Mesenchymal stem cell (in vitro differentiated cells and primary cell): ENCODE results near the gene ARHGAP20.

Source experiments
- DNase-seq: peaks from one replicate; pipeline ENCODE4 v3.0.0-alpha.2; 2013
- H2AFZ ChIP-seq: one replicate; pipeline ENCODE4 v1.6.1; 2013; ENCODE audit warnings: low read depth, mild to moderate bottlenecking, control low read depth, inconsistent platforms, low read length, moderate library complexity
- H2AK5ac ChIP-seq: 2 replicates; pipeline ENCODE4 v1.6.1; 2013; ENCODE audit warnings: low read length, moderate library complexity, mild to moderate bottlenecking, inconsistent platforms; ENCODE audit not compliant: severe bottlenecking
- H2BK120ac ChIP-seq: one replicate; pipeline ENCODE4 v1.6.1; 2013; ENCODE audit warnings: low read depth, mild to moderate bottlenecking, inconsistent platforms, low read length, moderate library complexity
- H2BK12ac ChIP-seq, 2 experiments: one replicate each; pipeline ENCODE4 v1.6.1; 2013; ENCODE audit warnings: inconsistent platforms in 2 of 2, low read length in 2 of 2, mild to moderate bottlenecking in 2 of 2, moderate library complexity in 2 of 2, control low read depth in 1 of 2
- H2BK15ac ChIP-seq: one replicate; pipeline ENCODE4 v1.6.1; 2013; ENCODE audit warnings: mild to moderate bottlenecking, low read depth, inconsistent platforms; ENCODE audit not compliant: poor library complexity, severe bottlenecking
- H2BK5ac ChIP-seq: 2 replicates; pipeline ENCODE4 v1.6.1; 2013; ENCODE audit warnings: low read depth, mild to moderate bottlenecking, low read length, control low read depth, inconsistent platforms; ENCODE audit not compliant: poor library complexity, severe bottlenecking
- H3K14ac ChIP-seq, 2 experiments: one replicate each; pipeline ENCODE4 v1.6.1; 2013; ENCODE audit warnings: inconsistent platforms in 2 of 2, low read length in 2 of 2, control low read depth in 1 of 2, mild to moderate bottlenecking in 1 of 2, moderate library complexity in 1 of 2
- H3K18ac ChIP-seq, 2 experiments: one replicate each; pipeline ENCODE4 v1.6.1; 2013; ENCODE audit warnings: inconsistent platforms in 2 of 2, low read length in 2 of 2, control low read depth in 1 of 2, low read depth in 1 of 2, mild to moderate bottlenecking in 1 of 2
- H3K23ac ChIP-seq, 2 experiments: one replicate each; pipeline ENCODE4 v1.6.1; 2013; ENCODE audit warnings: inconsistent platforms in 2 of 2, low read length in 2 of 2, mild to moderate bottlenecking in 2 of 2, moderate library complexity in 2 of 2, control low read depth in 1 of 2
- H3K27ac ChIP-seq: 2 replicates; pipeline ENCODE4 v1.5.1; 2013; ENCODE audit warnings: mild to moderate bottlenecking, moderate library complexity, low read length, control low read depth, inconsistent platforms; ENCODE audit not compliant: poor library complexity, severe bottlenecking
- H3K27me3 ChIP-seq, 2 experiments: 2 replicates each; pipeline versions ENCODE4 v1.6.1 to v1.7.0; 2013; ENCODE audit warnings: low read length in 2 of 2, mild to moderate bottlenecking in 2 of 2, moderate library complexity in 2 of 2, control low read depth in 1 of 2, inconsistent platforms in 1 of 2; ENCODE audit not compliant: control insufficient read depth in 1 of 2, insufficient read depth in 1 of 2
- H3K36me3 ChIP-seq, 2 experiments: 2 replicates each; pipeline versions ENCODE4 v1.6.1 to v1.7.0; 2013; ENCODE audit warnings: low read length in 2 of 2, control low read depth in 1 of 2, inconsistent platforms in 1 of 2, low read depth in 1 of 2, mild to moderate bottlenecking in 1 of 2; ENCODE audit not compliant: insufficient read depth in 2 of 2, control insufficient read depth in 1 of 2
- H3K4ac ChIP-seq, 2 experiments: one replicate each; pipeline ENCODE4 v1.6.1; 2013; ENCODE audit warnings: inconsistent platforms in 2 of 2, low read length in 2 of 2, mild to moderate bottlenecking in 2 of 2, moderate library complexity in 2 of 2, control low read depth in 1 of 2, low read depth in 1 of 2
- H3K4me1 ChIP-seq: 2 replicates; pipeline ENCODE4 v1.6.1; 2013; ENCODE audit warnings: low read depth, low read length, control low read depth; ENCODE audit not compliant: control insufficient read depth, insufficient read depth
- H3K4me2 ChIP-seq: 2 replicates; pipeline ENCODE4 v1.6.1; 2013; ENCODE audit warnings: low read length, mild to moderate bottlenecking, inconsistent platforms; ENCODE audit not compliant: poor library complexity, severe bottlenecking
- H3K4me3 ChIP-seq, 2 experiments: 2 replicates each; pipeline versions ENCODE4 v1.5.1 to v1.7.0; 2013; ENCODE audit warnings: low read length in 2 of 2, mild to moderate bottlenecking in 2 of 2, control low read depth in 1 of 2, low read depth in 1 of 2; ENCODE audit not compliant: insufficient read depth in 1 of 2
- H3K79me1 ChIP-seq: replicated peaks from 2 replicates; pipeline ENCODE4 v1.6.1; 2013; ENCODE audit warnings: mild to moderate bottlenecking, control low read depth, low read length, inconsistent platforms; ENCODE audit not compliant: poor library complexity, severe bottlenecking
- H3K9ac ChIP-seq: 2 replicates; pipeline ENCODE4 v1.7.0; 2013; ENCODE audit warnings: mild to moderate bottlenecking, low read length, moderate library complexity
- H3K9me3 ChIP-seq: 2 replicates; pipeline ENCODE4 v1.7.0; 2013; ENCODE audit warnings: mild to moderate bottlenecking, low read length; ENCODE audit not compliant: control insufficient read depth
- H4K8ac ChIP-seq: one replicate; pipeline ENCODE4 v1.6.1; 2013; ENCODE audit warnings: inconsistent platforms, mild to moderate bottlenecking, low read length, moderate library complexity
- H4K91ac ChIP-seq: one replicate; pipeline ENCODE4 v1.6.1; 2013; ENCODE audit warnings: mild to moderate bottlenecking, low read length, inconsistent platforms
- WGBS: methylation state at CpG from one replicate; pipeline ENCODE4 v1.1.7; 2013; ENCODE audit warnings: mixed read lengths; 5-methylcytosine and 5-hydroxymethylcytosine counted together

The ARHGAP20 gene

DNA sequence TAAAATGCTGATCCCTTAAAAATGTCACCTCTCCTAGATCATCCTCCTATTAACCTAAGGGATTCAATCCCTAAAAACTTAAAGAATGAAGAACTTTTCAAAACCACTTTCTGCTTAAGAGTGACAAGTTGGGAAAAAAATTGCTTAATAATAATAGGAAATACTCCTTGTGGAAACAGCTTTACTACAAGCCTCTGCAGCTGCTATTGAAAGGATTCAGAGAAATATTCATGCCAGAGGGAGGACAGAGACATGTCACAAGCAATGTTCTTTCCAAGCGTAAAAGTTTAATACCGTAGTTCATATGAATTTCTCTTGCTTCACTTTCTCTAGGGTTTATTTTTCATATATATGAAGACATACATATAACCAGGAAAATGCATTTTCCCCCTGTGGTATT is 98.2 kb downstream of the ARHGAP20 start:
- Histone ChIP-seq H2AK5ac (no peak overlapping the region), H2AFZ (no peak overlapping the region), H2BK12ac (no peak overlapping the region), H3K23ac (no peak overlapping the region), H3K9me3 (no peaks in the 10 kb centered on the region), H3K14ac (no peak overlapping the region), H4K8ac (no peak overlapping the region), H3K4me3 (no peak overlapping the region), H3K9ac (peak overlapping the region; percentile 30), H3K18ac (no peak overlapping the region), H2BK5ac (no peak overlapping the region), H3K36me3 (peaks cover 0 to 63% of the 10 kb centered on the region in 2 experiments), H3K4me1 (no peaks in the 10 kb centered on the region), H3K4ac (no peak overlapping the region), H3K27me3 (no peaks in the 10 kb centered on the region), H2BK15ac (no peak overlapping the region), H3K27ac (no peak overlapping the region), H4K91ac (no peak overlapping the region), H3K79me1 (no peaks in the 10 kb centered on the region), H2BK120ac (no peak overlapping the region), H3K4me2 (no peak overlapping the region)
- no peak for DNase-seq
- WGBS: no CpG with 5 or more reads among the region's 2 CpGs

DNA sequence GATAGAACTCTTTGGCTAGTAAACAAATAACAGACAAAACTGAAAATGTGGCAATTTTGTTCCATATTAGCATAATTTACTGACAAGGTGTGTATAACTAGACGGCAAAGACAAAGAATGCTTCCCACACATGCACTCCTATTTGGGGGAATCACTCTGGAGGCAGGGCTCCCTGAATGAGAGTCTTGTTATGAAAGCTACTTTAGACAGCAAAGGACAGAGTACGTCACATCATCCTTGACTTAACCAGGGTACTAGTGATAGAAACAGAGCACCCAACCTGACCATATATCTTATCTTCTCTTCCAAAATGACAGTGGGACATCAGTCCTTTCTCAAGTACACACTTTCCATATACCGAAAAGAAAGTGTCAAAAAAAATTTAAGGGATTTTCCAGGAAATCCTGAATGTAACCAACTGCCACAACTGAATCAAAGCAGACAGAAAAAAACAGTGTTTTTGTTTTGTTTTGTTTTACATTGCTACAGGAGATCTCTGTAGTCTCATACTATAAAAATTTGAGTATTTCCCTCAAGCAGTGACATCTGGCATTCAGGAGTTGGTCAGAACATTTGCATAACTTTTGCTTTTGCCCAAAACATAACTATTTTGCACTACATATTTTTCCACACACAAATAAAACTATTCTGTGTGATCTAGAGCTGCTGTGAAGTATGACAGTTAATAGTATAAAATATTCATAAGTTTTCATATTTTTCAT is 98.9 kb downstream of the ARHGAP20 start:
- H4K91ac ChIP-seq: no peak overlapping the region
- 90% methylated on average over 3 of the region's 3 CpGs for WGBS
- H3K23ac ChIP-seq: no peak overlapping the region

DNA sequence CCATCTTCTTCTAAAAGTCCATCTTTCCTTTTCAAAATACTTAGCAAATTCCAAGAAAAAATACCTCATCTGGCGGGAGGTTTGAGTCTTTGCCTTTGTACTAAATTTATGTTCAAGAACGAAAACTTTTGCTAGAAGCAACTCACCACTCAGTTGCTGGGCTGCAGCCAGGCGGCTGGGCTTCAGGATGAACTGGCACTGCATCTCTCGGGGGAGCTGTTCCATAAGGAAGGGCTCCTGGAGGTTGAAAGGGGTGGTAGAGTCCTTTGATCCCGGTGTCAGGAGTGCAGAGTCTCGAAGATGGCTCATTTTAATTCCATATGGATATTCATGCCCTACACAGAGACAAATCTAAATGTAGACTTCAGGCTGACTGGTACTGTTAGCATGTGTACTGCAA is 105.8 kb downstream of the ARHGAP20 start:
- H3K14ac ChIP-seq: no peak overlapping the region
- no peaks in the 10 kb centered on the region for H3K4me1 ChIP-seq
- H3K4me2 ChIP-seq: no peak overlapping the region
- 46% methylated on average over 4 of the region's 6 CpGs for WGBS
- no peak overlapping the region for H3K9ac ChIP-seq
- H3K9me3 ChIP-seq: no peaks in the 10 kb centered on the region
- no peak overlapping the region for H3K27ac ChIP-seq
- H4K8ac ChIP-seq: no peak overlapping the region
- no peak overlapping the region for H3K4me3 ChIP-seq
- H2AK5ac ChIP-seq: no peak overlapping the region
- no peak for DNase-seq
- no peak overlapping the region for H2BK12ac ChIP-seq
- H3K36me3 ChIP-seq: peaks cover 0 to 94% of the 10 kb centered on the region in 2 experiments
- no peak overlapping the region for H4K91ac ChIP-seq
- H2BK120ac ChIP-seq: no peak overlapping the region
- H3K79me1 ChIP-seq: no peaks in the 10 kb centered on the region
- H2BK5ac ChIP-seq: no peak overlapping the region
- no peak overlapping the region for H2BK15ac ChIP-seq
- no peak overlapping the region for H3K23ac ChIP-seq
- H3K27me3 ChIP-seq: no peaks in the 10 kb centered on the region
- no peak overlapping the region for H3K18ac ChIP-seq
- no peak overlapping the region for H2AFZ ChIP-seq
- H3K4ac ChIP-seq: no peak overlapping the region

More for the DNA sequence above, 98.9 kb downstream of the ARHGAP20 start:
- no peak overlapping the region for H3K18ac ChIP-seq
- no peaks in the 10 kb centered on the region for H3K9me3 ChIP-seq
- no peak overlapping the region for H3K4me3 ChIP-seq
- no peak overlapping the region for H3K4ac ChIP-seq
- H2AK5ac ChIP-seq: no peak overlapping the region
- no peak overlapping the region for H2BK12ac ChIP-seq
- H3K14ac ChIP-seq: no peak overlapping the region
- no peak overlapping the region for H2BK15ac ChIP-seq
- no peaks in the 10 kb centered on the region for H3K27me3 ChIP-seq
- no peaks in the 10 kb centered on the region for H3K79me1 ChIP-seq
- no peak overlapping the region for H2BK120ac ChIP-seq
- no peaks in the 10 kb centered on the region for H3K4me1 ChIP-seq
- H4K8ac ChIP-seq: no peak overlapping the region
- no peak overlapping the region for H2AFZ ChIP-seq
- H3K27ac ChIP-seq: no peak overlapping the region
- H3K9ac ChIP-seq: peak overlapping the region; percentile 37
- peaks cover 0 to 67% of the 10 kb centered on the region in 2 experiments for H3K36me3 ChIP-seq
- no peak for DNase-seq
- no peak overlapping the region for H2BK5ac ChIP-seq
- no peak overlapping the region for H3K4me2 ChIP-seq

DNA sequence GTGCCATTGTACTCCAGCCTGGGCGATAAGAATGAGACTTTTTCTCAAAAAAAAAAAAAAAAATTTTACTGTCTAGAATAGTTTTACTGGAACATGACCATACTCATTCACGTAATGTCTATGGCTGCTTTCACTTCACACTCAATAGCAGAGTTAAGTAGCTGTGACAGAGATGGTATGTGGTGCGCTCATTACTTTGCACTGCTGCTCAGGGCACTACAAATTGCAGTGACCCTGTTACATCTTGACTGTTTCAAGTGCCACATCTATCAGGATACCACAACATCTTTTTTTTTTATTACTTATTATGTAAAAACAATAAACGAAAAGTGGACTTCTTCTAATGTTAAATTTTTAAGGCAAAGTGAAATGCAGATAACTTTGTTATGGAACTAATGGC is 110.3 kb downstream of the ARHGAP20 start:
- no peak for DNase-seq
- whole genome bisulfite sequencing: 97% methylated on average over 3 of the region's 4 CpGs
- no peak overlapping the region for H3K4me3 ChIP-seq
- H3K4me1 ChIP-seq: no peaks in the 10 kb centered on the region
- no peak overlapping the region for H4K91ac ChIP-seq
- H4K8ac ChIP-seq: no peak overlapping the region
- no peaks in the 10 kb centered on the region for H3K27me3 ChIP-seq
- no peak overlapping the region for H3K23ac ChIP-seq
- H2AFZ ChIP-seq: no peak overlapping the region
- H3K9ac ChIP-seq: no peak overlapping the region
- H3K9me3 ChIP-seq: peaks cover 8% of the 10 kb centered on the region
- no peak overlapping the region for H3K4ac ChIP-seq
- no peak overlapping the region for H3K4me2 ChIP-seq
- H3K79me1 ChIP-seq: no peaks in the 10 kb centered on the region
- H2BK5ac ChIP-seq: no peak overlapping the region
- peaks cover 0 to 82% of the 10 kb centered on the region in 2 experiments for H3K36me3 ChIP-seq
- no peak overlapping the region for H3K27ac ChIP-seq
- H2BK120ac ChIP-seq: no peak overlapping the region
- H3K14ac ChIP-seq: no peak overlapping the region
- H2BK15ac ChIP-seq: no peak overlapping the region
- no peak overlapping the region for H2BK12ac ChIP-seq
- H2AK5ac ChIP-seq: no peak overlapping the region
- H3K18ac ChIP-seq: no peak overlapping the region
